Epithelial cell of esophagus (primary cell): ENCODE data around the gene UXT.

Source experiments
- DNase-seq: peaks from one replicate; pipeline ENCODE4 v3.0.0; 2010; ENCODE audit warnings: low read depth
- H3K4me3 ChIP-seq: 2 replicates; pipeline ENCODE4 v1.5.1; 2011; ENCODE audit warnings: mild to moderate bottlenecking, low read length, control low read depth
- CTCF ChIP-seq: IDR thresholded peaks from 2 replicates; pipeline ENCODE4 v1.5.1; 2011; ENCODE audit warnings: low read depth, mild to moderate bottlenecking, low read length, control low read depth, inconsistent platforms; ENCODE audit not compliant: insufficient read depth; ENCODE audit errors: missing control alignments

UXT gene

GRCh38 chrX:47648376-47648775, 10.6 kb downstream of the UXT start:
- DNase-seq, result no peak
- no peak for TF ChIP-seq CTCF
- no peak overlapping the region for H3K4me3 ChIP-seq

GRCh38 chrX:47646636-47647035, 12.3 kb downstream of the UXT start:
- TF ChIP-seq CTCF, result no peak
- DNase-seq, result no peak
- no peak overlapping the region for H3K4me3 ChIP-seq

GRCh38 chrX:47645530-47645929, 13.4 kb downstream of the UXT start:
- H3K4me3 ChIP-seq, result no peak overlapping the region
- DNase-seq, result peak; percentile 34
- no peak for TF ChIP-seq CTCF

GRCh38 chrX:47644557-47645091, 14.4 kb downstream of the UXT start:
- H3K4me3 ChIP-seq, result no peak overlapping the region
- peak; percentile 57 for TF ChIP-seq CTCF
- DNase-seq, result peak; percentile 37

GRCh38 chrX:47643926-47644325, 15.1 kb downstream of the UXT start:
- no peak overlapping the region for H3K4me3 ChIP-seq
- DNase-seq, result peak; percentile 13
- TF ChIP-seq CTCF, result peak; percentile 38

DNA sequence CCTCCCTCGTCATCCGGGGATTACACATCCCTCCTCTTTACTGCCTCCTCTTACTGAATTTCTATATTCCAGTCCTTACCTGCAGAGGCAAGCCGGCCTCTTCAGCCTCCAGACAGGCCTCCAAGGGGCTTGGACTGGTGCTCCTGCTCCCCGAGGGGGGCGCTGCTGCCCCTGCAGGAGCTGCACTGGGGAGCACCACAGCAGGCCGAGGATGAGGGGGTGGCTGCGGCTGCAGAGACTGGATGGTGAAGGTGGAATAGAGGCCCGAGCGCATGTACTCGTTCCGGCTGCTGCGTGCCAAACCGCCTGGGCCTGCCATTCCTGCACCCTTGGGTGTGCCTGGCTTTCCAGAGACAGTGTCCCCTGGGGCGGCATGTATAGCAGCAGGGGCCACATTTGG, 20.2 kb downstream of the UXT start:
- no peak for DNase-seq
- H3K4me3 ChIP-seq, result no peak overlapping the region
- TF ChIP-seq CTCF, result no peak

- peak; percentile 73 for DNase-seq
- H3K4me3 ChIP-seq, result peak overlapping the region; percentile 23
- TF ChIP-seq CTCF, result peak; percentile 6
Measured at GRCh38 chrX:47637546-47638195, 21.3 kb downstream of the UXT start.
